Ishikawa (cell line): Measurements from ENCODE around the gene CCDC27.

Experiments used
- EP300 ChIP-seq: IDR thresholded peaks from 2 replicates; pipeline ENCODE4 v1.6.1; 2012; ENCODE audit warnings: borderline replicate concordance
- FOXM1 ChIP-seq: IDR thresholded peaks from 2 replicates; pipeline ENCODE4 v1.6.1; 2012; ENCODE audit warnings: low read depth, borderline replicate concordance

DNA sequence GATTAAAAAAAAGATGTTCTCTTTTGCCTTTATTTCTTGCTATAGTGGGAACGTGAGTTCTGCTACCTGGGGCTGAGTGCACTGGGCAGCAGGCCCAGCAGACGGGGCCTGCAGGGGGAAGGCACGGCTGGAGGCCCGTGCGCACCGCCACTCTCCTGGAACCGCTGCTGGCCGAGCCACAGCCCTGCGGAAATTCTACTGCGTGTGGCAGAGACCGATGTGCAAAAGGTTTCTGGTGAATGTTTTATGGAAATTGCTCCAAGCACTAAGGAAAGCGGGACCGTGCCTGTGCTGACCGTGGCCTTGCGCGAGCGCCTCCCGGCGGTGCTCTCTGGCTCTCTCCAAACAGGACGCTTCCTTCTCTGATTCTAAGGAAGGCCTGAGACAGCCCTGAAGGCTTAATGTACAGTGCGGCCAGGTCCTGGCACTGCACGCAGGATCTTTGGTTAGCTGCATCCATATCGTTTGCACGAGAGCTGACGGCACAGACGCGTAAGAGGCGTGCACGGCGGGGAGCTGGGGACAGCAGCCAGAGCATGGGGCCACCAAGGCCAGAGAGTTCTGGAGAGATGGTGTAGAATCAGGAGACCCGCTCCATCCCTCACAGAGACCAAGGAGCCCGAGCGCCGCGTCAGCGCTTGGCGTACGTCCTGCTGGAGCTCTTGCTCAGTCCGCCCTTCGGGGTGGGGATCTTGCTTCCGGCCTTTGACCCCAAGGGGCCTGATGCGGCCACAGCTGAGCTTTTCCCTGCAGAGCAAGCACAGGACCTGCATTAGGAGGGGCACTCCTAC, 62.7 kb downstream of the CCDC27 start:
- TF ChIP-seq EP300: no peak
- no peak for TF ChIP-seq FOXM1
